Stimulated activated CD8-positive, alpha-beta memory T cell treated with anti-CD3 and anti-CD28 coated beads, Interleukin-2, amount 100 ng/mL, for 48 hours (primary cell): ENCODE results near the gene NR2C2.
A peak's percentile ranks its signal among the peaks of the same experiment; 100 is the strongest.

Experiments used
- DNase-seq, 2 donors: peaks; one replicate each; pipeline ENCODE4 v3.0.0-alpha.2; 2020; ENCODE audit warnings: low read depth in 2 of 2

The NR2C2 gene

DNA sequence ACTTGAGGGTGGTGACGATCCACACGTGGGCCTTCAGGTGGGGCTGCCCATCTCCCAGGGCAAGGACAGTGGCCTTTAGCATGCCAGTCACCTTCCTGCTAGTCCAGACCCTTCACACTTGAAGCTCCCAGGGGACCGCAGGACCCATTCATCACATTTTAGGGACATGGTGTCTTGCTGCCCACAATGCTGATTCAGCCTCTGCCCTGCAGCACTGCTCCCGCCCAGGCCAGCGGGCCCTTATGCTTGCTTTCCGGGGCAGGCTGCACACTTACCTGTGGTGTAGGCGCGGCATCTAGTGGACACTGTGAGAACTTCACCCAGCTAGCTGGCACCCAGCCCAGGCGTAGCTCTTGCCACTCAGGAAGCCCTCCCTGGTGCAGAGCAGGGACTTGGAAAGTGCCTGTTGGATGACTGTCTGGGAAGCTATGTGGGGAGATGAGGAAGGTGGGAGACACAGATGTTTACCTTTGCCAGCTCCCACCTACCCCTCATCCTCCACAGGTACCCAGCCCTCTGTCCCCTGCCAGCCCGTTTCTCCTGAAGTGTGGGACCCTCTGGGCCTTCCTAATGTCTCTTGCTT lies 26.3 kb upstream of the NR2C2 start:
- peak; percentile 66 to 77 for DNase-seq

- no peak for DNase-seq
These were observed 25.3 kb upstream of the NR2C2 start for GRCh38 chr3:14921811-14922705.

DNA sequence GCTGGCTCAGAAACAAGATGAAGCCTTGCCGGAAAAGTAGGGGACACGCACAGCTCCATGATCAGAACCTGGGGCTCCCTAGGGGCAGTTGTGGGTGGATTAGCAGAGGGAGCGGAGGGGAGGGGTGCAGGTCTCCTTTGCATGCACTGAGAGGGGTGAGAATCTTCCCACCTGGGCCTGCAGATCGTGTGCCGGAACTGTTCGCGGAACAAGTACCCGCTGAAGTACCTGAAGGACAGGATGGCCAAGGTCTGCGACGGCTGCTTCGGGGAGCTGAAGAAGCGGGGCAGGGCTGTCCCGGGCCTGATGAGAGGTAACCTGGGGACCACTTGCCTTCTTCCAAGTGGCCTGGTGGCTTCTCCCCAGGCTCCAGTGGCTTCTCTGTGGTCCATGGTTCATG lies 24.5 kb upstream of the NR2C2 start:
- DNase-seq: no peak

DNA sequence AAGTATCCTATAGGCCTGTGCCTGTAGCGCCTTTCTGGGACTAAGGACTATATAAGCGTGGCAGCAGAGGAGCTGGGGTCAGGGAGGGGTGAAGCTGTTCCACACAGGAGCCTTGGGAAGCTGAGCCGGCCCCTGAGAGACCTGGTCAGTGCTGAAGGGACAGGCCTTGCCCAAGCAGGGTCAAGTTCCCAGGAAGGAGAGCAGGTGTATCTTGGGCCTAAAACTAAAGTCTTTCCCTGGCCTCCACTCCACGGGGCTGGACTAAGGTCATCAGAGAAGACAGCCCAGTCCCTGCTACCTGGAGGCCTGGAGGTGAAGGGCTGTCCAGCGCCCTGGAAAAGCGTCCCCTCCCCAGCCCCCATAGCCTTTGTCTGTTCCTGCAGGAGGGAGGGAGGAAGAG lies 23.9 kb upstream of the NR2C2 start:
- no peak for DNase-seq

DNA sequence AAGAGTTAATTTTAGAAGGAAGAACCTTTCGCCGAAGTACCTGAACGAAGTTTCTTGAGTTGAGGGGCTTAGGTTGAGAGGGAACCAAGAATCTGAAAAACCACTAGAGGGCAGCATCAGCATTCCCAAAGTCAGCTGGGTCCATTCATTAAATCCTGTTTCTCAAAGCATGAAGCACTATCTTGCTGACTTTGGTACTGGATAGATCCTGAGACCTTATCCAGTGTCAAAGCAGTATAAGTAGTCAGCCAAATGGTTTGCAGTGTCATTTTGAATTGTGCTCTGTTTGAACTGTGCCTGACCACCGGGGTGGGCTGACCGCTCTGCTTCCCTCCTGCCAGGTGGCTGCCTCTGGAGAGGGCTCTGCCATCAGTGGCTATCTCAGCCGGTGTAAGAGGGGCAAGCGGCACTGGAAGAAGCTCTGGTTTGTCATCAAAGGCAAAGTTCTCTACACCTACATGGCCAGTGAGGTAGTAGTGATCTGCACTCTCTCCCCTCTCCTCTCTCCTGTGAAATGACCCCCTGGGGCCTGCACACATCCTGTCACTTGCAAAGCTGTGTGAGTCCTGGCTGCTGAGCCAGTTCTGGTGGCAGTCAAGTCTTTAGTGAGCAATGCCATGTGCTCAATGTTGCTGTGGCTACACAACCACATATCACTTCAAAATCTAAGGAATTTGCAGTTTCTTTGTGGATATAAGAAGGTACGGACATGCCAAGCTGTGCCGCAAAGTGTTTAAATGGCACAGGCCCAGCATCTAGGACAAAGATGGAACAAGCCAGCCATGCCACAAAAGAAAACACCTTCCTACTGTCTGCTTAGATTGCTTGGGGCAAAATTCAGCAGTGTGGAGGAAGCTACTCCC lies 21.4 kb upstream of the NR2C2 start:
- DNase-seq: no peak

DNA sequence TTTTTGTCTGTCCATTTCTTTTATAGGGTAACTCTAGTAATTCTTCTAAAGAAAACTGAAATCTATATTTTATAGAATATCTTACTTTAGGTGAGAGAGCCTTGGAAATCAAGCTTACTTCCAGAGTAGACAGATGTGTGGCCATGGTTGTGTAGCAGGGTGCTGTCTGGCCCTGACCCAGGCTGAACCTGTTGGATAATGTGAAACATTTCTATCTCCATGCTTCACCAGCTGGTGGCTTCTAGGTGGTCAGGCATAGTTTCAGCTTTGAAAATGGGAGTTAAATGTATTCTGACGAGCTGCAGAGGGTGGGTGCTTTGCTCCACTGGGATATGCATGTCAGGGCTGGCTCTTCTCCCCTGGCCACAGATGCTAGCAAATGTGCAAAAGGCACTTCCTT lies 20.8 kb upstream of the NR2C2 start:
- no peak for DNase-seq

DNA sequence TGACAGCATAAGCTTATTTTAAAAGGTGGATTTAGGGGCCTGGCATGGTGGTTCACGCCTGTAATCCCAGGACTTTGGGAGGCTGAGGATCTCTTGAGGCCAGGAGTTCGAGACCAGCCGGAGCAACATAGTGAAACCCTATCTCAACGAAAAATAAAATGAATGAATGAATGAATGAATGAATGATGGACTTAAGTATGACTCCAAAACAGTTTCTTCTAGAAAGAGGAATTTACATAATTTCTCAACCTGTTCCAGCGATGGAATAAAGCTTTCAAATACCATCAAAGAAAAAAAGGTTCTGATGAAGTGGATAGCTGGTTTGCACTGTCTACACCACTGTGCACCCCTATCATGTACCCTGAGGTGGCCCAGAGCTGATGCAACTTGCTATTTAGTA lies 20.1 kb upstream of the NR2C2 start:
- no peak for DNase-seq

GRCh38 chr3:14929310-14930074 lies 17.9 kb upstream of the NR2C2 start:
- DNase-seq: no peak

GRCh38 chr3:14933820-14934425 lies 13.5 kb upstream of the NR2C2 start:
- DNase-seq: no peak

GRCh38 chr3:14935592-14936345 lies 11.6 kb upstream of the NR2C2 start:
- no peak for DNase-seq

DNA sequence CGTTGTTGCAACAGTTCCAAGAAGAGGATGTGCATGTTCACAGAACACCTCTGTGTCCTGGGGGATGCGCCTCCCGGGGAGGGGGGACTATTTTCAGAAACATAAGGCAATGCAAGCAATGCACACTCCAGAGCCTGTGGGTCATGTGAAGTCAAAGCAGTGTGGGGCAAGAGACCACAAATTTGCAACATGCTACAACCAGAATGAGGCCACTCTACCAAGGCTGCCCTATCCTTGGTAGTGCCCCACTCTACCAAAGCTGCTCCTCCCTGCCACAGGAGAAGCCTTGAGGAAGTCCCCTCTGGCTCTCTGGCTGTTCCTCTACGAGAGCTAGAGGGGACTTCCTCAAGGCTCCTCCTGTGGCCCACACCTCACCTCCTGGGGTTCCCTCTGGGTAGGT lies 8.4 kb upstream of the NR2C2 start:
- no peak for DNase-seq

DNA sequence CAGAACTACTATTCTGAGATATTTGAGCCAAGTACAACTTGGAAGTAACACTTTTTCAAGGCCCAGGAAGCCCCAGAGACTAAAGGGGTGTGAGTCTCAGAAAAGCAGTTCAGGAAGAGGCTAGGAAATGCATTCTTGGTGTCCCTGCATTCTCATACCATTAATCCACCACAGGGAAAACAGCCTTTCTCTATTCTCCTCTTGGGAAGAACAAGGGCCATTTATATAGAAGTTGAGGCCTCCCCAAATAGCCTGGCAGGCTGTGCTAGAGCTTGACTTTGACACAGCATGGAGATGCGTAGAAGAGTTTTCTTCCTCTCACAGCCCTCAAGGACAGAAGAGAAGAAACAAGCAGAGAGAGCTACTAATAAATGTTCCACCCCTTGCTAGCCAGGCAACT lies 5.5 kb upstream of the NR2C2 start:
- no peak for DNase-seq

- DNase-seq: no peak
These were observed 4.3 kb upstream of the NR2C2 start for GRCh38 chr3:14943042-14943441.

DNA sequence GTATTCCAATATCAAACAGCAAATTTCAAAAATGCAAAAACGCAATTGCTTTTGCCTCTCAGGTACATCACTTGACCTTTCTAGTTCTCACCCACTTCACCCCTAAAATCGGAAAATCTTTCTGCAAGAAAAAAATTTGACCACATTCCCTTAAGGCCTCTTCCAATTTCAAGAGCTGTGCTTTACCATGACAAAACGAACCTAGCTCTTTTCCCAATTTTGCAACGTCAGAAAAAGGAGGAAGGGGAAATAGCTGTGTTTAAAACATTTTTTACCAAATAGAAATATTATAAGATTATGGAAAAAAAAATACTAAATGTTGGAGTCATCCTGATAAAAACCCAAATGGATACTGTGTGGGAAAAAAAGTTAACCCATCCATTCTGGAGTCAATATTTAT lies 1.1 kb upstream of the NR2C2 start:
- no peak for DNase-seq

- no peak for DNase-seq
These were observed 664 bp upstream of the NR2C2 start for GRCh38 chr3:14946739-14947099.

GRCh38 chr3:14947886-14948608 lies 664 bp downstream of the NR2C2 start:
- peak; percentile 88 to 92 for DNase-seq

- no peak for DNase-seq
These were observed 1.2 kb downstream of the NR2C2 start for GRCh38 chr3:14948609-14949038.

- no peak for DNase-seq
These were observed 1.7 kb downstream of the NR2C2 start for GRCh38 chr3:14949126-14949525.

DNA sequence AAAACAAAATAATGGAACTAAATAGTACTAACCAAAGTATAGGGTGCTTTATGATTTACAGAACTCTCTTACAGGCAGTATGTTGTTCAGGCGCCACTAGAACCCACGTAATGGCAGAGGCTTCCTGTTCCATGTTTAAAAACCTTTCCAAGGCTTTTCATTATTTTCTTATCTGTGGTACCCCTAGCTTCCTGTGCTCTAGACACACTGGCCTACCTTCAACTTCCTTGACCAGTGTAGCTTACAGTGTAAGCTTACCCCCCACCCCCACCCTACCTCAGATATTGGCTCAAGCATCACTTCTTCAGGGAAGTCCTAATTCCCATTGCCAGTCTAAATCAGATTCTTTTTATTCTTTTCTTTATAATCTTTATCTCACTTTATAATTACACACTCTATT lies 2.9 kb downstream of the NR2C2 start:
- DNase-seq: no peak

- no peak for DNase-seq
These were observed 9.8 kb downstream of the NR2C2 start for GRCh38 chr3:14957153-14957552.
